Fibroblast of skin of scalp (primary cell): ENCODE measurements around the gene CLEC9A.

Experiments used
- DNase-seq: peaks from one replicate; pipeline ENCODE4 v3.0.0-alpha.2; 2013

Gene CLEC9A

DNA sequence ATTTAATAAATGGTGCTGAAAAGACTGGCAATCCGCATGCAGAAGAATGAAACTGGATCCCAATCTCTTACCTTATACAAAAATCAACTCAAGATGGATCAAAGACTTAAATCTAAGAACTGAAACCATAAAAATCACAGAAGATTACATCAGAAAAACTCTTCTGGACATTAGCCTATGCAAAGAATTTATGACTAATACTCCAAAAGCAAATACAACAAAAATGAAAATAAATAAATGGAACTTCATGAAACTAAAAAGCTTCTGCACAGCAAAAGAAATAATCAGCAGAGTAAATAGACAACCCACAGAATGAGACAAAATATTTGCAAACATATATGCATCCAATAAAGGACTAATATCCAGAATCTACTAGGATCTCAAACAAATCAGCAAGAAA is 82.6 kb downstream of the CLEC9A start:
- peak; percentile 5 for DNase-seq

DNA sequence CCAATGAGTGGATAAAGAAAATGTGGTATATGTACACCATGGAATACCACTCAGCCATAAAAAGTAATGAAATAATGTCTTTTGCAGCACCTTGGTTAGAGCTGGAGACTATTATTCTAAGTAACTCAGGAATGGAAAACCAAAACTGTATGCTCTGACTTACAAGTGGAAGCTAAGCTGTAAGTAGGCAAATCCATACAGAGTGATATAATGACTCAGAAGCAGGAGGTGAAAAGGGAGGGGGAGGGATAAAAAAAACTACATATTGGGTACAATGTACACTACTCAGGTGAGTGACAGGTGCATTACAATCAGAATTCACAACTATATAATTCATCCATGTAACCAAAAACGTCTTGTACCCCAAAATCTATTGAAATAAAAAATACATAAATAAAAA is 83.4 kb downstream of the CLEC9A start:
- DNase-seq = no peak

DNA sequence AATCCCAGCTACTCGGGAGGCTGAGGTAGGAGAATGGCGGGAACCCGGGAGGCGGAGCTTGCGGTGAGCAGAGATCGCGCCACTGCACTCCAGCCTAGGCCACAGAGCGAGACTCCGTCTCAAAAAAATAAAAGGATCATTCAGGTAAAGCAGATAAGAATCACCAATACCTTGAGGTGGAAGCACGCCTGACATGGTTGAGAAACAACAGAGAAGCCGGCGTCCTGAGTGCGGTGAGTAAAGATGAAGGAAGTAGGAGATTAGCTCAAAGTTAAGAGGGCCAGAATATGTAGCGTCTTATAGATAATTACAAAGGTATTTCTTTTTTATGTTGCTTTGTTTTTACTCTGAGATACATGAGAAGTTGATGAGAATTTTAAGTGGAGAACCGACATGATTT is 84.8 kb downstream of the CLEC9A start:
- DNase-seq = no peak
